Smooth muscle cell (in vitro differentiated cells): Measurements from ENCODE around the gene ISG20. TPM values are rescaled to one million over a fixed set of nuclear protein-coding genes. Genes with fewer than 3 reads are reported as not detected.
A peak's percentile ranks its signal among the peaks of the same experiment; 100 is the strongest.
"Not testable (repeated sequence)": the region's sequence is repeated elsewhere in the genome, so short reads cannot be mapped to it uniquely, and the experiment has no call there.

Source experiments
- DNase-seq: peaks from one replicate; lab custom pipeline; 2025; ENCODE audit not compliant: unreplicated experiment; lab: John Stamatoyannopoulos, UW
- H2AFZ ChIP-seq: fragments of 200-600 bp; sonication (generic); 2 replicates; pipeline ENCODE4 v1.6.0; 2016; ENCODE audit warnings: antibody characterized with exemption, low read depth, mild to moderate bottlenecking
- H3F3A ChIP-seq: fragments of 200-600 bp; sonication (generic); 2 replicates; pipeline ENCODE4 v1.6.0; 2017; ENCODE audit warnings: antibody characterized with exemption, low read depth
- H3K27ac ChIP-seq: fragments of 200-600 bp; sonication (generic); 2 replicates; pipeline ENCODE4 v1.5.1; 2016; ENCODE audit warnings: low read depth, mild to moderate bottlenecking
- H3K27me3 ChIP-seq: fragments of 200-600 bp; sonication (generic); 2 replicates; pipeline ENCODE4 v1.6.1; 2016; ENCODE audit warnings: low read depth, mild to moderate bottlenecking
- H3K36me3 ChIP-seq: fragments of 200-600 bp; sonication (generic); 2 replicates; pipeline ENCODE4 v1.5.1; 2016; ENCODE audit warnings: low read depth
- H3K4me1 ChIP-seq: fragments of 200-600 bp; sonication (generic); 2 replicates; pipeline ENCODE4 v1.5.1; 2016; ENCODE audit warnings: low read depth
- H3K4me2 ChIP-seq: fragments of 200-600 bp; sonication (generic); 2 replicates; pipeline ENCODE4 v1.6.0; 2016; ENCODE audit warnings: mild to moderate bottlenecking
- H3K4me3 ChIP-seq: fragments of 200-600 bp; sonication (generic); 2 replicates; pipeline ENCODE4 v1.5.1; 2016; ENCODE audit warnings: mild to moderate bottlenecking
- H3K79me2 ChIP-seq: fragments of 200-600 bp; sonication (generic); 2 replicates; pipeline ENCODE4 v1.6.0; 2016; ENCODE audit warnings: low read depth, mild to moderate bottlenecking
- H3K9ac ChIP-seq: fragments of 200-600 bp; sonication (generic); 2 replicates; pipeline ENCODE4 v1.6.0; 2016; ENCODE audit warnings: low read depth
- H3K9me3 ChIP-seq: fragments of 200-600 bp; sonication (generic); replicated peaks from 2 replicates; pipeline ENCODE4 v1.5.1; 2016; ENCODE audit warnings: low read depth
- H4K20me1 ChIP-seq: fragments of 200-600 bp; sonication (generic); 2 replicates; pipeline ENCODE4 v1.6.0; 2016; ENCODE audit warnings: low read depth
- WGBS: methylation state at CpG from one replicate; pipeline ENCODE4 v1.1.7; 2016; ENCODE audit warnings: low lambda C conversion rate; 5-methylcytosine and 5-hydroxymethylcytosine counted together
- polyA plus RNA-seq: library from polyadenylated mRNA; unstranded; fragments of >200 nt; fragmentation: Nextera tagmentation; extraction: Ambion mirVana; gene quantifications from 2 replicates; pipeline ENCODE4 v1.2.1, GENCODE V29; 2016
- total RNA-seq: library from RNA; depleted of rRNA; stranded (reverse); fragments of >200 nt; gene quantifications from 2 replicates; pipeline ENCODE4 v1.2.3, GENCODE V29; 2014
- TF ChIP-seq, protein P1 (sequence below): fragments of 200-600 bp; sonication (generic); IDR thresholded peaks from 2 replicates; pipeline ENCODE4 v1.5.1; 2017; ENCODE audit warnings: borderline replicate concordance, mild to moderate bottlenecking, antibody characterized with exemption; ENCODE audit not compliant: insufficient read depth, poor library complexity, severe bottlenecking

The ISG20 gene
- total and polyA plus RNA-seq, 2 experiments from 2014 or later: 0.81 to 1.1 TPM

DNA sequence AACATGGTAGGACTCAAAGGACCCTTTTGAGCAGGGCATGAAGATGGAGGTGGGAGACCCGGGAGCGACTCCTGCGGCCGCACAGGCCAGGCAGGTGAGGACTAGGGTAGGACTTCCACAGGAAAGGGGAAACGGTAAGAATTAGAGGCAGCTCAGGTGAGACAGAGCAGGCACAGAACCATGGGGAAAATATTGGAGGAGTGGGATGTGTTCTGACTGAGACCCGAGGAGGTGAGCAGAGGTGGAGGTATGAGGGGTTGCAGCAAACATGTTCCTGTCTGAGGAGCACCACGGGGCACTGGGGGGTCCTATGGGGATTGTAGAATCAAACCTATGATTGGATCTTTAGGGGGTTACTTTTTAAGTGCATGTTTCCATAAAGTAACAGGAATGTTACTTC is 1.4 kb upstream of the ISG20 start:
- H3K4me2 ChIP-seq: no peak overlapping the region
- peaks cover 9% of the 10 kb centered on the region for H3K4me1 ChIP-seq
- no peak overlapping the region for H3K4me3 ChIP-seq
- H4K20me1 ChIP-seq: peaks cover 23% of the 10 kb centered on the region
- H3K9me3 ChIP-seq: no peaks in the 10 kb centered on the region
- TF ChIP-seq, protein P1, sequence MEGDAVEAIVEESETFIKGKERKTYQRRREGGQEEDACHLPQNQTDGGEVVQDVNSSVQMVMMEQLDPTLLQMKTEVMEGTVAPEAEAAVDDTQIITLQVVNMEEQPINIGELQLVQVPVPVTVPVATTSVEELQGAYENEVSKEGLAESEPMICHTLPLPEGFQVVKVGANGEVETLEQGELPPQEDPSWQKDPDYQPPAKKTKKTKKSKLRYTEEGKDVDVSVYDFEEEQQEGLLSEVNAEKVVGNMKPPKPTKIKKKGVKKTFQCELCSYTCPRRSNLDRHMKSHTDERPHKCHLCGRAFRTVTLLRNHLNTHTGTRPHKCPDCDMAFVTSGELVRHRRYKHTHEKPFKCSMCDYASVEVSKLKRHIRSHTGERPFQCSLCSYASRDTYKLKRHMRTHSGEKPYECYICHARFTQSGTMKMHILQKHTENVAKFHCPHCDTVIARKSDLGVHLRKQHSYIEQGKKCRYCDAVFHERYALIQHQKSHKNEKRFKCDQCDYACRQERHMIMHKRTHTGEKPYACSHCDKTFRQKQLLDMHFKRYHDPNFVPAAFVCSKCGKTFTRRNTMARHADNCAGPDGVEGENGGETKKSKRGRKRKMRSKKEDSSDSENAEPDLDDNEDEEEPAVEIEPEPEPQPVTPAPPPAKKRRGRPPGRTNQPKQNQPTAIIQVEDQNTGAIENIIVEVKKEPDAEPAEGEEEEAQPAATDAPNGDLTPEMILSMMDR: no peak
- H3K27me3 ChIP-seq: no peaks in the 10 kb centered on the region
- 77% methylated on average over 7 of the region's 7 CpGs for WGBS
- no peaks in the 10 kb centered on the region for H3K36me3 ChIP-seq
- H3K9ac ChIP-seq: no peak overlapping the region
- DNase-seq: no peak
- H3K27ac ChIP-seq: peak overlapping the region; percentile 95
- H3F3A ChIP-seq: peaks cover 17% of the 10 kb centered on the region
- no peaks in the 10 kb centered on the region for H3K79me2 ChIP-seq
- H2AFZ ChIP-seq: no peak overlapping the region

DNA sequence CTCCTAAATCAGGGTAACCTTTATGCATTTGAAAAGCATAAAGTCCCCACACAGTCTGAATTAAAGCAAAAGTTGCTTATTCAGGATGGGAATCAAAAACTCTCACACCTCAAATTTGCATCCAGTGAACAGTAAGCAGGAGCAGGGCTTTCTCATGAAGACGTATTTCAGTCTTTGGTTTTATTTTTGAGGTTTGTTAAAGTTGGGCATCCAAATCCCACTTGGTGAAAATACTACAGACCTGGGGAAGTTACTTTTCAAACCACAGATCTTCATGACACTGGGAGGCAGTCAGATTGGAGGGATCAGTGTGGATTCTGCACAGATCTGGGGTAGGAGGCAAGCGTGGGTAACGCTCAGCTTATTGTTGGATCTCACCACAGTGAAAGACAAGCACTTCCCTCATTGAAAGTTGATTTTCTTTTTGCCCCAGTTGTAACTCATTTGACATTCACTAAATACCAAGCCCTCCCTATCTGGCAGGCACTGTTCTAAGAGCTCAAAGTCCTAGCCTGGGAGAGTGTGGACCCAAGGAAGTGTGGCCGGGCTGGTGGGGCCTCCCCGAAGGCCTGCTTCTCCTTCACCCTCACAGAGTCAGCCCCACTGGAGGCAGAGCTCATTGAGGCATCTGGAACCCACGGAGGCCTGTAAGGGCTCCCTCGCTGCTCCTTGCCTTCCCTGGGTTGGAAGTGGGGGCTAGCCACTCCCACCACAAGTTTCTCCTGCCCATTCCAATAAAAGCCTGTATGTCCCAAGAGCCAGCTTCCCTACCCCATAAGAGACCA is 783 bp upstream of the ISG20 start:
- peak overlapping the region; percentile 83 for H3K9ac ChIP-seq
- no peaks in the 10 kb centered on the region for H3K27me3 ChIP-seq
- TF ChIP-seq, protein P1: no peak

DNA sequence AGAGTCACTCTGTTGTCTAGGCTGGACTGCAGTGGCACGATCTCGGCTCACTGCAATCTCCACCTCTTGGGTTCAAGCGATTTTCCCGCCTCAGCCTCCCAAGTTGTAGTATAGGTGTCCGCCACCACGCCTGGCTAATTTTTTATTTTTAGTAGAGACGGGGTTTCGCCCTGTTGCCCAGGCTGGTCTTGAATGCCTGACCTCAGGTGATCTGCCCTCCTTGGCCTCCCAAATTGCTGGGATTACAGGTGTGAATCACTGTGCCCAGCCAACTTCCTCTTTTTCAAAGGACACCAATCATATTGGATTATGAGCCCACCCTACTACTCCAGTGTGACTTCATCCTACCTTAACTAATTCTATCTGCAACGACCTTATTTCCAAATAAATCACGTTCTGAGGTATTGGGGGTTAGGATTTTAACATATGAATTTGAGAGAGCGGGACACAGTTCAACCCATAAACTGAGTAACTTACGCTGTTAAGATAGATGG is 3.2 kb downstream of the ISG20 start:
- H3K79me2 ChIP-seq: no peaks in the 10 kb centered on the region
- no peaks in the 10 kb centered on the region for H3K9me3 ChIP-seq
- 92% methylated on average over 12 of the region's 12 CpGs for WGBS
- no peak overlapping the region for H3K4me3 ChIP-seq
- H3K27ac ChIP-seq: no peak overlapping the region
- peaks cover 9% of the 10 kb centered on the region for H3K4me1 ChIP-seq
- no peak overlapping the region for H3K9ac ChIP-seq
- peaks cover 6% of the 10 kb centered on the region for H3F3A ChIP-seq
- TF ChIP-seq, protein P1: no peak
- H2AFZ ChIP-seq: no peak overlapping the region
- H3K27me3 ChIP-seq: no peaks in the 10 kb centered on the region
- H3K4me2 ChIP-seq: no peak overlapping the region
- no peak for DNase-seq
- H3K36me3 ChIP-seq: no peaks in the 10 kb centered on the region
- H4K20me1 ChIP-seq: no peaks in the 10 kb centered on the region

More for the DNA sequence above, 783 bp upstream of the ISG20 start:
- Histone ChIP-seq H3F3A (peaks cover 17% of the 10 kb centered on the region), H3K4me2 (peak overlapping the region; percentile 81), H3K79me2 (no peaks in the 10 kb centered on the region), H3K36me3 (no peaks in the 10 kb centered on the region), H3K9me3 (no peaks in the 10 kb centered on the region), H2AFZ (no peak overlapping the region), H3K4me1 (peaks cover 9% of the 10 kb centered on the region), H4K20me1 (peaks cover 19% of the 10 kb centered on the region), H3K4me3 (peak overlapping the region; percentile 49), H3K27ac (peak overlapping the region; percentile 95)
- 47% methylated on average over 7 of the region's 7 CpGs for WGBS
- no peak for DNase-seq

DNA sequence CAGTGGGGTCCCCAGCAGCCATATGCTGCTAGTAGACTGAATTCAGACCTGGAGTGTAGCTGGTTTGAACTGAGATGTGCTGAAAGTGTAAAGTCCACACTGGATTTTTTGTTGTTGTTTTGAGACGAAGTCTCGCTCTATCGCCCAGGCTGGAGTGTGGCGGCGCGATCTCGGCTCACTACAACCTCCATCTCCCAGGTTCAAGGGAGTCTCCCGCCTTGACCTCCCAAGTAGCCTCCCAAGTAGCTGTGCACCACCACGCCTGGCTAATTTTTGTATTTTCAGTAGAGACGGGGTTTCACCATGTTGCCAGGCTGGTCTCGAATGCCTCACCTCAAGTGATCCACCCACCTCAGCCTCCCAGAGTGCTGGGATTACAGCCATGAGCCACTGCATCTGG is 3.7 kb downstream of the ISG20 start:
- not testable (repeated sequence) for H3K27ac ChIP-seq, H3K79me2 ChIP-seq, H4K20me1 ChIP-seq, H3K4me3 ChIP-seq, H3K4me2 ChIP-seq, H3K9me3 ChIP-seq, H3K4me1 ChIP-seq, H3K36me3 ChIP-seq, DNase-seq, H3F3A ChIP-seq, H3K27me3 ChIP-seq, H3K9ac ChIP-seq, H2AFZ ChIP-seq
- 95% methylated on average over 11 of the region's 11 CpGs for WGBS
